Neural progenitor cell (in vitro differentiated cells): Measurements from ENCODE around the gene TMEM179.

Experiments used
- EZH2 ChIP-seq: fragments of 200-600 bp; sonication (generic); IDR thresholded peaks from 2 replicates; pipeline ENCODE4 v1.6.1; 2017; ENCODE audit warnings: antibody characterized with exemption, mild to moderate bottlenecking, moderate library complexity
- EZH2phosphoT487 ChIP-seq: fragments of 200-600 bp; sonication (generic); IDR thresholded peaks from 2 replicates; pipeline ENCODE4 v1.6.1; 2017; ENCODE audit warnings: antibody characterized with exemption
- TF ChIP-seq, protein P1 (sequence below): fragments of 200-600 bp; sonication (generic); IDR thresholded peaks from 2 replicates; pipeline ENCODE4 v1.5.1; 2017; ENCODE audit warnings: antibody characterized with exemption, mild to moderate bottlenecking

DNA sequence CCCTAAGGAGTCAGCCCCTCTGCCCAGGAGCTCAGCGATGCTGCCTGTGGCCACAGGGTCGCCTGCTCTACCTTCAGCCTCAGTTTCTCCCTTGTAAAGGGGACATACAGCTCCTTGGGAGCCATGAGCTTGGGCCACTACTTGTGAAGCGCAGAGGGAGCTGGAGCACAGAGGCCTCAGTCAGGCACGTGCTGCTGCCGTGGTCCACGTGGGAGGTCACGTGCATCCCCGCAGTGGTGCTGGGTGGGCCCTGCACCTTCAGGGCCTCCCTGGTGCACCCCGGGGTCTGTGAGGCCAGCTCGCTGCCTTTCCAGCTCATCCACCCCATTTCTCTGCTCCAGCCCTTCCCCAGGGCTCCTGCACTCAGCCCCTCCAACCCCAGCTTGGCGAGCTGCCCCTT is 36.0 kb downstream of the TMEM179 start:
- TF ChIP-seq, protein P1, sequence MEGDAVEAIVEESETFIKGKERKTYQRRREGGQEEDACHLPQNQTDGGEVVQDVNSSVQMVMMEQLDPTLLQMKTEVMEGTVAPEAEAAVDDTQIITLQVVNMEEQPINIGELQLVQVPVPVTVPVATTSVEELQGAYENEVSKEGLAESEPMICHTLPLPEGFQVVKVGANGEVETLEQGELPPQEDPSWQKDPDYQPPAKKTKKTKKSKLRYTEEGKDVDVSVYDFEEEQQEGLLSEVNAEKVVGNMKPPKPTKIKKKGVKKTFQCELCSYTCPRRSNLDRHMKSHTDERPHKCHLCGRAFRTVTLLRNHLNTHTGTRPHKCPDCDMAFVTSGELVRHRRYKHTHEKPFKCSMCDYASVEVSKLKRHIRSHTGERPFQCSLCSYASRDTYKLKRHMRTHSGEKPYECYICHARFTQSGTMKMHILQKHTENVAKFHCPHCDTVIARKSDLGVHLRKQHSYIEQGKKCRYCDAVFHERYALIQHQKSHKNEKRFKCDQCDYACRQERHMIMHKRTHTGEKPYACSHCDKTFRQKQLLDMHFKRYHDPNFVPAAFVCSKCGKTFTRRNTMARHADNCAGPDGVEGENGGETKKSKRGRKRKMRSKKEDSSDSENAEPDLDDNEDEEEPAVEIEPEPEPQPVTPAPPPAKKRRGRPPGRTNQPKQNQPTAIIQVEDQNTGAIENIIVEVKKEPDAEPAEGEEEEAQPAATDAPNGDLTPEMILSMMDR = no peak
- TF ChIP-seq EZH2 (no peak), EZH2phosphoT487 (no peak)
